ENCODE measurements around the gene FERD3L. TPM values are rescaled to one million over a fixed set of nuclear protein-coding genes. Genes with fewer than 3 reads are reported as not detected.
A peak's percentile ranks its signal among the peaks of the same experiment; 100 is the strongest.

Gene FERD3L
- total and polyA plus RNA-seq, 2 of the 8 experiments (the other 6 are each of a cell fraction or from before 2014, with no cell fraction given) = not detected

DNA sequence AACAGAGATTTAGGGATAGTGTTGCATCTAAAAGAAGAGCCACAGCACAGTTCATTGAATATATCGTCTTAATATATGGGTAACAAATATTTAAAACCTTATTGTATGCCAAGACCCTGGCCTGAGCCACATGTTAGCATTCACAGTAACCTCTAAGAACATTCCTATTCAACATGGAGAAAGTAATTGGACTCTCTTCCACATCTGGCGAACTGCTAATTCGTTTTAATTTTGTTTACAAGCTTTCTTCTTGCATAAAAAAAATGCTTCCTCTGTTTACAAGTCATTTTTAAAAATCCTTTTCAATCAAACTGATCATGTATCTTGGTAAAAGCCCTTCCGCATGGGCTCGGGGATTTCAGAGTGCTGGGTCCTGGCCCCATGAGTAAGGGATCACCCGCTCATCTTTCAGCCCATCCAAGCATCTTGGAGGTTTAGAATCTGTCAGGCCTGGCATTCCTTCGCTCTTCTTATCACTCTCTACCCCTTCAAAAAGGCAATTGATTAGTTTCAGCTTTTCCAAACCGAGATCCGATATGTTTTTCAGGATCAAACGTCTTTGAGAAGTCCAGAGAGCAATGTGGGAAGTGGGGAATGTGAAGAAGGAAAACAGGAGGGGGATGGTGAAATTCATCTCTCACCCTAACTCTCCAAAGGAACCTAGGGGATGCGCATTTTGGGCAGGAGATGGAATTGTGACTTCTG is 35.0 kb downstream of the FERD3L start:
- no peak for DNase-seq (ENCODE audit: low read depth in 1 of 2, low spot score in 2 of 2)
- WGBS, 2 experiments (ENCODE audit: extremely low coverage in 1 of 2, insufficient coverage in 1 of 2, insufficient read length in 1 of 2, insufficient replicate concordance in 2 of 2, low coverage in 1 of 2, low lambda C conversion rate in 2 of 2, missing lambda C conversion rate in 1 of 2) = 9% methylated on average over 11 of the region's 11 CpGs; no CpG with 5 or more reads in 1 of the 2 experiments
- Histone ChIP-seq H2BK20ac (ENCODE audit: low read length) (no peak overlapping the region), H3K4ac (replicated peaks; ENCODE audit: insufficient read length, low read depth, low read length) (no peak overlapping the region), H3K9ac (replicated peaks in 1 of 4; ENCODE audit: extremely low read depth in 1 of 4, low read depth in 3 of 4, low read length in 3 of 4) (no peak overlapping the region), H3K79me2 (ENCODE audit: control insufficient read depth in 1 of 2, insufficient read depth in 2 of 2, low read length in 2 of 2) (no peaks in the 10 kb centered on the region), H3K79me1 (ENCODE audit: low read depth, low read length) (no peaks in the 10 kb centered on the region), H2BK12ac (ENCODE audit: low read depth, low read length) (no peak overlapping the region), H3K4me1 (replicated peaks in 1 of 4; ENCODE audit: control insufficient read depth in 3 of 4, insufficient read depth in 4 of 4, low read length in 3 of 4) (peaks cover 13 to 42% (median 22%) of the 10 kb centered on the region in 4 experiments), H4K5ac (ENCODE audit: insufficient read length, low read depth, low read length) (no peak overlapping the region), H2BK15ac (ENCODE audit: low read length) (no peak overlapping the region), H2AK5ac (ENCODE audit: low read depth, low read length) (no peak overlapping the region), H3K18ac (ENCODE audit: extremely low read depth, low read length) (no peak overlapping the region), H3K27me3 (replicated peaks in 1 of 4; ENCODE audit: control insufficient read depth in 3 of 4, extremely low read depth in 1 of 4, insufficient read depth in 3 of 4, low read length in 3 of 4) (peaks cover 73 to 100% (median 87%) of the 10 kb centered on the region in 4 experiments), H3K14ac (ENCODE audit: insufficient read length) (no peak overlapping the region), H3K4me2 (ENCODE audit: insufficient read depth in 1 of 2, low read depth in 2 of 2, low read length in 2 of 2) (peak overlapping the region; percentile 34 to 67; a peak in 2 of 4 replicates), H2BK120ac (replicated peaks; ENCODE audit: low read depth, low read length) (no peak overlapping the region), H4K20me1 (replicated peaks in 1 of 2; ENCODE audit: control insufficient read depth in 1 of 2, insufficient read depth in 2 of 2, low read length in 2 of 2) (peaks cover 11 to 13% of the 10 kb centered on the region in 2 experiments), H2AFZ (ENCODE audit: low read length) (no peak overlapping the region), H3K27ac (ENCODE audit: low read depth, low read length) (no peak overlapping the region), H3K9me3 (ENCODE audit: insufficient read depth in 2 of 2, low read depth in 1 of 2, low read length in 1 of 2) (no peaks in the 10 kb centered on the region), H3K23me2 (ENCODE audit: low read depth, low read length) (peaks cover 18% of the 10 kb centered on the region), H4K91ac (replicated peaks; ENCODE audit: insufficient read length, low read length) (no peak overlapping the region), H3K4me3 (ENCODE audit: extremely low read depth in 1 of 4, insufficient read depth in 2 of 4, low read depth in 3 of 4, low read length in 4 of 4) (peak overlapping the region in 1 of 4 experiments; percentile 38; a peak in 1 of 8 replicates), H2BK5ac (ENCODE audit: low read depth, low read length) (no peak overlapping the region), H4K8ac (ENCODE audit: extremely low read depth, insufficient read depth, low read length) (no peak overlapping the region), H3K56ac (replicated peaks; ENCODE audit: insufficient read length, low read depth, low read length) (no peak overlapping the region), H3K23ac (ENCODE audit: insufficient read length) (no peak overlapping the region), H3K36me3 (ENCODE audit: control insufficient read depth in 2 of 4, insufficient read depth in 4 of 4, low read length in 3 of 4) (no peaks in the 10 kb centered on the region; a peak in 1 of 8 replicates)
- CTCF ChIA-PET (ENCODE audit: partially characterized antibody) = interaction anchor here (0.6 to 1.2 kb wide), 4 partner anchors 161 to 523 kb away, joined by 3 read pairs; no protein-coding TSS in a partner anchor
- no peak for FAIRE-seq
- POLR2A ChIA-PET (ENCODE audit: partially characterized antibody) = interaction anchor here (5.8 kb wide), 1 partner anchor 8 kb away, joined by 41 read pairs; the partner anchor contains the start of gene TWIST1
- TF ChIP-seq HDAC2 (IDR thresholded peaks at IDR 0.05; ENCODE audit: borderline replicate concordance in 1 of 2, low read depth in 2 of 2, low read length in 2 of 2) (no peak), CTBP2 (IDR thresholded peaks at IDR 0.05; ENCODE audit: borderline replicate concordance, insufficient read depth, insufficient read length, low read length) (no peak), CHD2 (IDR thresholded peaks at IDR 0.05; ENCODE audit: low read length) (no peak), POLR2A (IDR thresholded peaks at IDR 0.05; ENCODE audit: control extremely low read depth in 1 of 2, low read depth in 2 of 2, low read length in 2 of 2) (no peak), SP4 (IDR thresholded peaks at IDR 0.05; ENCODE audit: low read length) (no peak), KDM4A (IDR thresholded peaks at IDR 0.05; ENCODE audit: low read depth, low read length, severe bottlenecking) (no peak), JUN (IDR thresholded peaks at IDR 0.05; ENCODE audit: low read depth, low read length) (no peak), SUZ12 (IDR thresholded peaks at IDR 0.05; ENCODE audit: low read length) (peak; percentile 39; the same call in 1 of the 2 replicates), CEBPB (IDR thresholded peaks at IDR 0.05; ENCODE audit: low read depth, low read length) (no peak)
- TF ChIP-seq, protein P1, sequence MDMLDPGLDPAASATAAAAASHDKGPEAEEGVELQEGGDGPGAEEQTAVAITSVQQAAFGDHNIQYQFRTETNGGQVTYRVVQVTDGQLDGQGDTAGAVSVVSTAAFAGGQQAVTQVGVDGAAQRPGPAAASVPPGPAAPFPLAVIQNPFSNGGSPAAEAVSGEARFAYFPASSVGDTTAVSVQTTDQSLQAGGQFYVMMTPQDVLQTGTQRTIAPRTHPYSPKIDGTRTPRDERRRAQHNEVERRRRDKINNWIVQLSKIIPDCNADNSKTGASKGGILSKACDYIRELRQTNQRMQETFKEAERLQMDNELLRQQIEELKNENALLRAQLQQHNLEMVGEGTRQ (IDR thresholded peaks at IDR 0.05; ENCODE audit: low read length) = no peak
- TF ChIP-seq, protein P2, sequence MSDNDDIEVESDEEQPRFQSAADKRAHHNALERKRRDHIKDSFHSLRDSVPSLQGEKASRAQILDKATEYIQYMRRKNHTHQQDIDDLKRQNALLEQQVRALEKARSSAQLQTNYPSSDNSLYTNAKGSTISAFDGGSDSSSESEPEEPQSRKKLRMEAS (IDR thresholded peaks at IDR 0.05) = no peak

Measured in H1 (cell line).